Measurements from ENCODE around the gene DDX43.
"Not testable (repeated sequence)": the region's sequence is repeated elsewhere in the genome, so short reads cannot be mapped to it uniquely, and the experiment has no call there.

Gene DDX43

GRCh38 chr6:73394577-73395354 lies at the start of gene DDX43:
TSS of gene DDX43 (plus strand) at chr6:73394828. CDS start at chr6:73394906, 78 bp downstream.
- no peak for DNase-seq

GRCh38 chr6:73348550-73349204 lies 46.0 kb upstream of the DDX43 start:
- no peak for DNase-seq

DNA sequence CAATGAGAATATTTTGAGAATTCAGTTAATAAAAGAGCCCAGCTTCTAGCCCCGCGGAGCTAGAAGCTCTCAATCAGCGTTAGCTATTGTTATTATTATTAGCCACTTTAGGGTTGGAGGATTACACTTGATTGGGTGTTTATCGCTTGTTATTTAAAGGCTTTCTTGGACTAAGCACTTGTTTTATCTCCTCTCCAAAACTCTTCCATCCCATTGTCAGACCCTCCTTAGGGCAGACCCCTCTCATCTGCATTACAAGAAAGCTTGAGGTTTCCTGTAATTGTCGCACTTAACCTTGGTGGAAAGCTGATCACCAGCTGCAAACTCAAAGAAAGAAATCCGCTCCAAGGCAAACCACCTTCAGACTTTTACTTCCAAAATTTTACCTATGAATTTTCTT lies 45.3 kb upstream of the DDX43 start:
- DNase-seq, result no peak

DNA sequence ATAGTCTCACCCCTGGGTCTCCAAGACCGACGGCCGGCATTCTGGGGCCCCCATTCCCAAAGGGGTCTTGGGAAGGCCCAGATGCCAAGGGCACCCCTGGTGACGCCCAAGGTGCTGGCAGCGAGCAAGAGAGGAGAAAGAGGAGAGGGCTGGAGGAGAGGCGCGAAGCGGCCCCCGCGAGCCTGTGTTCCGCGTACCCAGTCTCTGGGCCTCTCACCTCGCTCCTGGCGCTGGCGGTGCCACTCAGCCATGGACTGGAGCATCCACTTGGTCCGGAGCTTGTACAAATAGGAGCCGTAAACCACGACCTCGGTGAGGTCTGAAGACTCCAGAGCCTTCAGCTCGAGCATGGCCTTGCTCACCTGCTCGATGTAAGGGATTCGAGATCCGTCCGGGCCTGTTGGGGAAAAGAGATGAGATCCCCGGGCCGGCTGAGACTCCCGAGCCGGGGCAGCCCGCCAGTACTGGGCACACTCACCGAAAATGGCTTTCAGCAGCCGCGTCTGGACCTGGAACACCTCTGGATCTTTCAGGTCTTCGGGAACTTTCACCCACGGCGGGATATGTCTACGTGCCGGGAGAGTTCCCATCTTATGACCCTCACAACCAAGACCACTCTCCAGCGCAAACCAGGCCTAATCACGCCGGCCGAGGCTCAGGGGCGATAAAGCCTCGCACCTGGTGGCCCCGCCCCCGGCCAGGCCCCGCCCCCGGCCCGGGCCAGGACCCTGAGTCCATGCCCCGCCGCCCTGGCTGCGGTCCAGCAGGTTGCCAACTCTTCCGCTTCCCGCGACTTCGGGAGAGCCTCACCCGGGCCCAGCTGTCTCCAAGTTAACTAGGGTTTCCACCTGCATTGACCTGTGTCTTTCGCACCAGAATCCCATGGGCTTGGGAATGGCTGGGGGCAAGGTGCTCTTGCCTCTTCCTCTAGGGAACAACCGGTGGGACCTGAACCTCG lies 40.7 kb upstream of the DDX43 start, which contains the start of gene DPPA5:
DPPA5 (minus strand) TSS at position 641 of the 958 bp plus-strand sequence; CDS start at position 590, 51 bp downstream.
- DNase-seq, result no peak

- no peak for DNase-seq
Observed at GRCh38 chr6:73362358-73362757, 32.3 kb upstream of the DDX43 start, which contains the start of gene KHDC3L. TSS of gene KHDC3L (plus strand) at chr6:73362658. CDS start at chr6:73362730, 72 bp downstream.

GRCh38 chr6:73362869-73363536 lies 31.6 kb upstream of the DDX43 start:
- DNase-seq, result no peak

DNA sequence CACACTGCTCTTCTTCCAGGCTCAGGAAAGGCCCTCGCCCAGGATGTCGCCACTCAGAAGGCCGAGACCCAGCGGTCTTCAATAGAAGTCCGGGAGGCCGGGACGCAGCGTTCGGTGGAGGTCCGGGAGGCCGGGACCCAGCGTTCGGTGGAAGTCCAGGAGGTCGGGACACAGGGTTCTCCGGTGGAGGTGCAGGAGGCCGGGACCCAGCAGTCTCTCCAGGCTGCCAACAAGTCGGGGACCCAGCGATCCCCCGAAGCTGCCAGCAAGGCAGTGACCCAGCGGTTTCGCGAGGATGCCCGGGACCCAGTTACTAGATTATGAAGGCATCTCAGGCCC lies 31.1 kb upstream of the DDX43 start:
- DNase-seq, result no peak

- no peak for DNase-seq
Observed at GRCh38 chr6:73364121-73364520, 30.5 kb upstream of the DDX43 start.

GRCh38 chr6:73364549-73364948 lies 30.1 kb upstream of the DDX43 start:
- no peak for DNase-seq

- no peak for DNase-seq
Observed at GRCh38 chr6:73367761-73368355, 26.8 kb upstream of the DDX43 start.

DNA sequence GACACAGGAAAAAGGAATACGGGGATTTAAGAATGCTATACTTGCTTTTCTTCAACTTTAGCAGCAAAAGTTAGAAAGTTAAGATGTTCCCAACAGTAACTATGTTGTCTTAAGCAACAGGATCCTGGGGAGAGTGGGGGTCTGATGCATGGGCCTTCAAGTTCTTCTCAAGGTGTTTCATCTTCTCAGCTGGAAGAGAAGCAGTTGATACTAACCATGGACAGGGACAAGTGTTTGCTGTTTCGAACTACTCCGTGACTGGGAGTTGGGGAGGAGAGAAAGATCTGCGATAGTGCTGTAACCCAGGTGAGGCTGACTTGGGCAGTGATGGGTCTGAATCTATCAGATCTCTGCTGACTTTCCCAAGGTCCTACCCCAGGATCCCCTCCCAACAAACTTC lies 26.0 kb upstream of the DDX43 start:
- DNase-seq, result no peak

DNA sequence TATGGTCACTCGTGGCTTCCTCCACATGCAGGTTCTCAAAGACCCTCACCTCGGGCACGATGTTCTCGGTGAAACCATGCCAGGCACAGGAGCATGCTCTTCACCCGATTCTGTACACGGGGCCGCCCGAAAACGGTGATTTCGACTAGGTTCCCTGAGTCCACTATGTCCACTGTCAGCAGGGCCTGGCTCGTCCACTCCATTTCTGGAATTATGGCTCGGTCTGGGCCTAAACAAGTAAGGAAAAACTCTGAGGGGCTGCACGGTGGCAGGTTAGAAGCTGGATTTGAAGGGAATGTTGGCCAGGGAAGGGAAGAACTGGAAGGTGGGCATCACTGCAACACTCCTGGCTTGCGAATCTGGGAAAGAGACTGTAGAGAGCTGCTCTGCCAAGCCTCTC lies 25.5 kb upstream of the DDX43 start:
- no peak for DNase-seq

- DNase-seq, result no peak
Observed at GRCh38 chr6:73369563-73369962, 25.1 kb upstream of the DDX43 start, which contains the start of gene OOEP. TSS of gene OOEP (minus strand) at chr6:73369897. CDS start at chr6:73369792, 105 bp downstream.

- DNase-seq, result no peak
Observed at GRCh38 chr6:73371984-73372383, 22.6 kb upstream of the DDX43 start.

- no peak for DNase-seq
Observed at GRCh38 chr6:73372516-73372915, 22.1 kb upstream of the DDX43 start.

GRCh38 chr6:73375216-73375615 lies 19.4 kb upstream of the DDX43 start:
- no peak for DNase-seq

- DNase-seq, result no peak
Observed at GRCh38 chr6:73377225-73377624, 17.4 kb upstream of the DDX43 start.

GRCh38 chr6:73381531-73381930 lies 13.1 kb upstream of the DDX43 start:
- DNase-seq, result not testable (repeated sequence)

GRCh38 chr6:73382462-73383113 lies 12.0 kb upstream of the DDX43 start:
- DNase-seq, result no peak

DNA sequence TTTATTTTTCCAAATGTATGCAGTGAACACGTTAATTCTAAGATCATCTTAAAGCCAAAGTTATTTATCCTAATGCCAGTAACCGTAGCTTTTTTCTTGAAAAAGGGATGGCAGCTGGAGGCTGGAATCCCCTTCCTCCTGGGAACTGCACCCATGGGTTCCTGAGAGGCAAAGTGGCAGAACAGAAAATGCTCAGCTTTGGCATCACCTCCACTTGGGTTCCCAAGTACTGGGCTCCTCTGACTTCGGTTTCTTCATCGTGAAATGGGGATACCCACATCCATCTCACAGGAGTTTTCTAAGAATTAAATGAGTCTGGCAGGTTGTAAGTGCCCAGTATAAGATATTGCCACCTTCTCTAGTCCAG lies 6.2 kb upstream of the DDX43 start:
- no peak for DNase-seq

- peak; percentile 66 for DNase-seq
Observed at GRCh38 chr6:73388800-73389512, 5.7 kb upstream of the DDX43 start.

Measured in NCI-H748 treated with DMSO at 0.1 percent for 48 hours (cell line).